Measurements from ENCODE around the gene TBRG4. TPM values are rescaled to one million over a fixed set of nuclear protein-coding genes. Genes with fewer than 3 reads are reported as not detected.
A peak's percentile ranks its signal among the peaks of the same experiment; 100 is the strongest.

Gene TBRG4
- polyA plus RNA-seq, 3 donors from 2014 or later: 39.5 to 56.9 (median 52.2) TPM

- peaks cover 9 to 12% of the 10 kb centered on the region in 2 donors for H3K4me1 Mint-ChIP-seq
- H3K36me3 Mint-ChIP-seq: no peaks in the 10 kb centered on the region
- H3K4me3 Mint-ChIP-seq: no peak overlapping the region
- peak overlapping the region in 3 of 6 donors; percentile 40 to 81 (median 43) for H3K27ac Mint-ChIP-seq
- H3K27me3 Mint-ChIP-seq (ENCODE audit: low read depth in 3 of 3): peaks cover 0 to 3% (median 0%) of the 10 kb centered on the region in 3 donors
- no peak for DNase-seq
- H3K9me3 Mint-ChIP-seq: no peaks in the 10 kb centered on the region
Measured at GRCh38 chr7:45133877-45134276, 22.4 kb upstream of the TBRG4 start.

- Mint-ChIP-seq H3K27me3 (ENCODE audit: low read depth in 3 of 3) (peaks cover 0 to 3% (median 0%) of the 10 kb centered on the region in 3 donors), H3K9me3 (no peaks in the 10 kb centered on the region), H3K36me3 (no peaks in the 10 kb centered on the region), H3K27ac (peak overlapping the region in 3 of 6 donors; percentile 40 to 67 (median 43)), H3K4me1 (peaks cover 9 to 12% of the 10 kb centered on the region in 2 donors), H3K4me3 (no peak overlapping the region)
- DNase-seq: no peak
Measured at GRCh38 chr7:45133352-45133751, 21.9 kb upstream of the TBRG4 start.

- no peak overlapping the region for H3K4me3 Mint-ChIP-seq
- no peaks in the 10 kb centered on the region for H3K9me3 Mint-ChIP-seq
- H3K27ac Mint-ChIP-seq: peak overlapping the region in 2 of 6 donors; percentile 21 to 24
- no peak for DNase-seq
- H3K36me3 Mint-ChIP-seq: no peaks in the 10 kb centered on the region
- peaks cover 0 to 3% (median 0%) of the 10 kb centered on the region in 3 donors for H3K27me3 Mint-ChIP-seq (ENCODE audit: low read depth in 3 of 3)
- peaks cover 9 to 12% of the 10 kb centered on the region in 2 donors for H3K4me1 Mint-ChIP-seq
Measured at GRCh38 chr7:45132708-45133320, 21.3 kb upstream of the TBRG4 start.

GRCh38 chr7:45131891-45132290 is 20.4 kb upstream of the TBRG4 start:
- no peak for DNase-seq
- Mint-ChIP-seq H3K36me3 (no peaks in the 10 kb centered on the region), H3K9me3 (no peaks in the 10 kb centered on the region), H3K4me3 (no peak overlapping the region), H3K4me1 (peaks cover 9 to 12% of the 10 kb centered on the region in 2 donors), H3K27ac (peak overlapping the region in 2 of 6 donors; percentile 26 to 71), H3K27me3 (ENCODE audit: low read depth in 3 of 3) (peaks cover 0 to 3% (median 0%) of the 10 kb centered on the region in 3 donors)

DNA sequence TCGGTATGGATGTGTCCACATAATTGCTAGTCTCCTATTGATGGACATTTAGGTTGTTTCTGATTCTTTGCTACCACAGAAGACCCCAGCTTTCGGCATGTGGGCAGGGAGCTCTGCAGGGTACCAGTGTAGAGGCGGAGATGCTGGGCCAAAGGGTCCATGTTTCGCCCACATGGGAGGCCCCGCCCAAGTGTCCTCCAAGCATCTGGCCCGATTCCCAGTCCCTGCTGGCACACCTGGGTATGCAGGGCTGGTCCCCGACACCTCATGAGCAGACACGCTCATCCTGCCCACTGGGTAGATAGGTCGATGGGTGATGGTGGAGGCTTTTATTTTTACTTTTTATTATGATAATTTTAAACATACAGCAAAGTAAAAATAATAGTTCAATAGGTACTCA is 19.4 kb upstream of the TBRG4 start:
- Mint-ChIP-seq H3K4me1 (peaks cover 6 to 7% of the 10 kb centered on the region in 2 donors), H3K36me3 (no peaks in the 10 kb centered on the region), H3K4me3 (no peak overlapping the region), H3K27me3 (ENCODE audit: low read depth in 3 of 3) (peaks cover 0 to 3% (median 0%) of the 10 kb centered on the region in 3 donors), H3K27ac (peak overlapping the region in 1 of 6 donors; percentile 55), H3K9me3 (no peaks in the 10 kb centered on the region)
- DNase-seq: no peak

- peaks cover 0 to 2% of the 10 kb centered on the region in 2 donors for H3K4me1 Mint-ChIP-seq
- H3K27ac Mint-ChIP-seq: peak overlapping the region in 2 of 6 donors; percentile 85
- no peaks in the 10 kb centered on the region for H3K9me3 Mint-ChIP-seq
- peaks cover 0 to 3% (median 0%) of the 10 kb centered on the region in 3 donors for H3K27me3 Mint-ChIP-seq (ENCODE audit: low read depth in 3 of 3)
- H3K4me3 Mint-ChIP-seq: no peak overlapping the region
- H3K36me3 Mint-ChIP-seq: no peaks in the 10 kb centered on the region
- DNase-seq: no peak
Measured at GRCh38 chr7:45129906-45130305, 18.4 kb upstream of the TBRG4 start.

DNA sequence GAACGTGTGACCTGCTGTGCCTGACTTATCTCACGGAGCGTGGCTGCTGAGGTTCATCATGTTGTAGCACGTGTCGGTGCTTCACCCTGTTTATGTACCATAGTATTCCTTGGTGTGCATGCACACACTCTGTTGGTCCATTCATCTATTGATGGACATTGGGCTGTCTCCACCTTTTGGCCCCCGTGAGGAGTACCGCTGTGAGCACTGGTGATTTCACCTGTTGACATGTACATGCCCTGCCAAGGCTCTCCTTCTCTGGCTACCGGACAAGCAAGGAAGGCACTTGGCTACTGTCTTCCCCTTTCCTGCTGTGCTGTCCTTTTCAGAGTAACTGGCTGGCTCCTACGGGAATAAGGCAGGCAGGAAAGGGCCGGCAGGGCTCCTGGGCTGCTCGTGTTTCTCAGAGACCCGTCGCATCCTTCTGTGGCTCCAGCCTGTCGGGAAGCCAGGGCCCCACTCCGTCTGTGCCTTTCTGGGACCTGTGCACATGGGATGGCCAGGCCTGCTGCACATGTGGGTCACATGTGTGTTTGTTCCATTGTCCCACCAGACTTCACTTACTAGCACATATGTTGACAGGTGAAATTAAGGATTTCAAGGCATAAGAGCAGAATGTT is 17.8 kb upstream of the TBRG4 start:
- Mint-ChIP-seq H3K9me3 (no peaks in the 10 kb centered on the region), H3K27ac (peak overlapping the region in 5 of 6 donors; percentile 18 to 76 (median 52)), H3K36me3 (no peaks in the 10 kb centered on the region), H3K4me1 (peaks cover 0 to 5% of the 10 kb centered on the region in 2 donors), H3K27me3 (ENCODE audit: low read depth in 3 of 3) (peaks cover 0 to 3% (median 0%) of the 10 kb centered on the region in 3 donors), H3K4me3 (no peak overlapping the region)
- DNase-seq: no peak

DNA sequence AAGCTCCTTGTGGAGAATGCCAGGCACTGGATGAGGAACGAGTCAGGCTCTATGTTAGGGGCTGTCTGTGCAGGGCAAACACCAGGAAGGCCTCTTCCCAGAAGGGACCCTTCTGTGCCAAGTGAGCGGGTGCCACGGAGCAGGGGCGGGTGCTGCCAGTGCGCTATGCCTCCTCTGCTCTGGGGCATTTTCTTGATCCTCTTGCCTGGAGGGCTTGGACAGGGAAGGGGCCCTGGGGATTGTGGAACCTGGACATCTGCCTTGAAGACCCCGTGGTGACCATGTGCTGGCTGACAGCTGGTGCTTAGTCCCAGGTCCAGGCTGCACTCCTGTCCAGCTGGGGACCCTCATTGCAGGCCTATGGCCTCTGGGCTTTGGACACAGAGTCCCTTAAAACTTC is 15.4 kb upstream of the TBRG4 start:
- Mint-ChIP-seq H3K27ac (peak overlapping the region in 4 of 6 donors; percentile 7 to 43 (median 26)), H3K4me1 (peaks cover 22 to 26% of the 10 kb centered on the region in 2 donors), H3K9me3 (no peaks in the 10 kb centered on the region), H3K4me3 (no peak overlapping the region), H3K36me3 (no peaks in the 10 kb centered on the region), H3K27me3 (ENCODE audit: low read depth in 3 of 3) (no peaks in the 10 kb centered on the region)
- DNase-seq: no peak

- no peaks in the 10 kb centered on the region for H3K9me3 Mint-ChIP-seq
- H3K27me3 Mint-ChIP-seq (ENCODE audit: low read depth in 3 of 3): no peaks in the 10 kb centered on the region
- no peak overlapping the region for H3K4me3 Mint-ChIP-seq
- peak overlapping the region; percentile 15 to 80 (median 64) for H3K27ac Mint-ChIP-seq
- H3K4me1 Mint-ChIP-seq: peaks cover 29 to 34% of the 10 kb centered on the region in 2 donors
- no peak for DNase-seq
- H3K36me3 Mint-ChIP-seq: no peaks in the 10 kb centered on the region
Measured at GRCh38 chr7:45126201-45126600, 14.7 kb upstream of the TBRG4 start.

GRCh38 chr7:45125193-45125904 is 13.9 kb upstream of the TBRG4 start:
- DNase-seq: no peak
- H3K27me3 Mint-ChIP-seq (ENCODE audit: low read depth in 3 of 3): no peaks in the 10 kb centered on the region
- H3K4me3 Mint-ChIP-seq: no peak overlapping the region
- no peaks in the 10 kb centered on the region for H3K36me3 Mint-ChIP-seq
- H3K9me3 Mint-ChIP-seq: no peaks in the 10 kb centered on the region
- H3K27ac Mint-ChIP-seq: peak overlapping the region; percentile 62 to 98 (median 79)
- H3K4me1 Mint-ChIP-seq: peaks cover 32 to 39% of the 10 kb centered on the region in 2 donors

DNA sequence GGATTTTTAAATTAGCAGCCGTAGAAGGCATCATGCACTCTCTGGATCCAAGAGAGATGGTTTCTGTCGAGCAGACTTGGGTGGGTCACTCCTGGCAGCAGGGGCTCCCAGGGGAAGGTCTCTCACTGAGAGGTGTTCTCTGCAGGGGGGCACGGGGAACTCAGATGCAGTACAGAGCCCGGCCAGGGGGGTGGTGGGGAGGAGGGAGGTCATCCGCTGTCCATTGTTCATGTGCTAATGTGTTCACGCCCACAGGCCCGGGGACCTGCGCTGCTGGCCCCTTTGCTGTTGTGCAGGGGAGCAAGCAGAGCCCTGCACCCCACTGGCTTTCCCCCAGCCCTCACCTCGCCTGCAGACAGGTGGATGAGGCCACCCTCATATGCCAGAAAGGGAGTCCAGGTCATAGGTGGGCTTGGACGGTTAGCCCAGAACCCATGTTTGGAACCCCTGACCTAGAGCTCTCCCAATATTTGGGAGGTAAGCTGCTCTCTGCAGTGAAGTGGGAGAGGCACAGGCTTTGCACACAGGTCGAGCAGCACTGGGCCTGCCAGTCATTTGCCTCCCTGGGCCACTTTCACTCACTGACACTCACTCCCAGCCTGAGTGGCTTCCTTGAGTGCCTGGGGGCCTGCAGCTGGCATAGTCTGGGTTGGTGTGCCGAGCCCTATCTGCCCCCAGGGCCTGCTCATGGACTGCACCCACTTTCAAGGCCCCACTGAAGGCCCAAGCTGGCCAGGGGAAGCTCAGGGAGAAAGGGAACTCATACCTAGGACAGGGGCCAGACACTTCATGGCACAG is 12.6 kb upstream of the TBRG4 start:
- Mint-ChIP-seq H3K9me3 (no peaks in the 10 kb centered on the region), H3K27ac (peak overlapping the region; percentile 93 to 98 (median 96)), H3K36me3 (no peaks in the 10 kb centered on the region), H3K4me1 (peaks cover 32 to 43% of the 10 kb centered on the region in 2 donors), H3K27me3 (ENCODE audit: low read depth in 3 of 3) (no peaks in the 10 kb centered on the region), H3K4me3 (peak overlapping the region in 4 of 5 donors; percentile 72 to 88 (median 78))
- DNase-seq: no peak

GRCh38 chr7:45122975-45123860 is 11.7 kb upstream of the TBRG4 start:
- Mint-ChIP-seq H3K27ac (peak overlapping the region; percentile 93 to 98 (median 96)), H3K36me3 (no peaks in the 10 kb centered on the region), H3K9me3 (no peaks in the 10 kb centered on the region), H3K4me1 (peaks cover 32 to 41% of the 10 kb centered on the region in 2 donors), H3K27me3 (ENCODE audit: low read depth in 3 of 3) (peaks cover 0 to 1% (median 0%) of the 10 kb centered on the region in 3 donors), H3K4me3 (peak overlapping the region; percentile 72 to 88 (median 78))
- DNase-seq: peak; percentile 49 to 58 (median 54)
